Daoy (cell line): ENCODE measurements around the gene CERT1. TPM values are rescaled to one million over a fixed set of nuclear protein-coding genes. Genes with fewer than 3 reads are reported as not detected.
A peak's percentile ranks its signal among the peaks of the same experiment; 100 is the strongest.
"Not testable (repeated sequence)": the region's sequence is repeated elsewhere in the genome, so short reads cannot be mapped to it uniquely, and the experiment has no call there.

Source experiments
- DNase-seq: peaks from one replicate; pipeline ENCODE4 v3.0.0-alpha.2; 2015; ENCODE audit warnings: low read depth
- total RNA-seq: library from RNA; depleted of rRNA; stranded (reverse); fragments of >200 nt; shearing (Covaris generic); gene quantifications from 2 replicates; pipeline ENCODE4 v1.2.3, GENCODE V29; 2014

The CERT1 gene
- total RNA-seq, 1 experiment from 2014 or later = 12.5 TPM

GRCh38 chr5:75523275-75523674, 11.8 kb upstream of the CERT1 start:
- DNase-seq = no peak

GRCh38 chr5:75522542-75522941, 11.1 kb upstream of the CERT1 start:
- DNase-seq = no peak

- no peak for DNase-seq
These were observed 10.6 kb upstream of the CERT1 start for GRCh38 chr5:75522025-75522424.

GRCh38 chr5:75521195-75521594, 9.8 kb upstream of the CERT1 start:
- no peak for DNase-seq

GRCh38 chr5:75519761-75520160, 8.3 kb upstream of the CERT1 start:
- no peak for DNase-seq

GRCh38 chr5:75514323-75514722, 2.9 kb upstream of the CERT1 start:
- DNase-seq = no peak

GRCh38 chr5:75513841-75514240, 2.4 kb upstream of the CERT1 start:
- no peak for DNase-seq

GRCh38 chr5:75512383-75513074, 1.1 kb upstream of the CERT1 start:
- no peak for DNase-seq

GRCh38 chr5:75510836-75511434, 494 bp downstream of the CERT1 start:
- DNase-seq = no peak

- DNase-seq = peak; percentile 35
These were observed 1.0 kb downstream of the CERT1 start for GRCh38 chr5:75510417-75510835.

GRCh38 chr5:75509956-75510355, 1.5 kb downstream of the CERT1 start:
- peak; percentile 16 for DNase-seq

GRCh38 chr5:75509546-75509945, 1.9 kb downstream of the CERT1 start:
- no peak for DNase-seq

GRCh38 chr5:75507841-75508240, 3.6 kb downstream of the CERT1 start:
- no peak for DNase-seq

GRCh38 chr5:75505112-75505511, 6.3 kb downstream of the CERT1 start:
- DNase-seq = not testable (repeated sequence)

GRCh38 chr5:75498875-75499274, 12.6 kb downstream of the CERT1 start:
- not testable (repeated sequence) for DNase-seq

- no peak for DNase-seq
These were observed 13.1 kb downstream of the CERT1 start for GRCh38 chr5:75498208-75498777.

GRCh38 chr5:75496026-75496425, 15.4 kb downstream of the CERT1 start:
- DNase-seq = no peak

GRCh38 chr5:75491621-75492020, 19.8 kb downstream of the CERT1 start:
- no peak for DNase-seq

- not testable (repeated sequence) for DNase-seq
These were observed 21.6 kb downstream of the CERT1 start for GRCh38 chr5:75489847-75490246.

- DNase-seq = no peak
These were observed 26.8 kb downstream of the CERT1 start for GRCh38 chr5:75484605-75485004.

- no peak for DNase-seq
These were observed 28.9 kb downstream of the CERT1 start for GRCh38 chr5:75482482-75482881.

GRCh38 chr5:75481024-75481423, 30.4 kb downstream of the CERT1 start:
- DNase-seq = no peak

GRCh38 chr5:75475364-75475763, 36.1 kb downstream of the CERT1 start:
- DNase-seq = no peak
